OCI-LY7 (cell line): ENCODE results near the gene TP53I11.

Source experiments
- EZH2phosphoT487 ChIP-seq: fragments of 200-600 bp; sonication (generic); IDR thresholded peaks from 2 replicates; pipeline ENCODE4 v1.6.1; 2018; ENCODE audit warnings: low read depth, borderline replicate concordance, mild to moderate bottlenecking, mixed run types, antibody characterized with exemption, low read length, moderate library complexity, mixed read lengths
- TF ChIP-seq, protein P1 (sequence below): fragments of 200-600 bp; sonication (generic); conservative IDR thresholded peaks from 2 replicates; pipeline ENCODE4 v1.5.1; 2014; ENCODE audit warnings: mild to moderate bottlenecking, antibody characterized with exemption, low read length, moderate library complexity, mixed read lengths

- TF ChIP-seq, protein P1, sequence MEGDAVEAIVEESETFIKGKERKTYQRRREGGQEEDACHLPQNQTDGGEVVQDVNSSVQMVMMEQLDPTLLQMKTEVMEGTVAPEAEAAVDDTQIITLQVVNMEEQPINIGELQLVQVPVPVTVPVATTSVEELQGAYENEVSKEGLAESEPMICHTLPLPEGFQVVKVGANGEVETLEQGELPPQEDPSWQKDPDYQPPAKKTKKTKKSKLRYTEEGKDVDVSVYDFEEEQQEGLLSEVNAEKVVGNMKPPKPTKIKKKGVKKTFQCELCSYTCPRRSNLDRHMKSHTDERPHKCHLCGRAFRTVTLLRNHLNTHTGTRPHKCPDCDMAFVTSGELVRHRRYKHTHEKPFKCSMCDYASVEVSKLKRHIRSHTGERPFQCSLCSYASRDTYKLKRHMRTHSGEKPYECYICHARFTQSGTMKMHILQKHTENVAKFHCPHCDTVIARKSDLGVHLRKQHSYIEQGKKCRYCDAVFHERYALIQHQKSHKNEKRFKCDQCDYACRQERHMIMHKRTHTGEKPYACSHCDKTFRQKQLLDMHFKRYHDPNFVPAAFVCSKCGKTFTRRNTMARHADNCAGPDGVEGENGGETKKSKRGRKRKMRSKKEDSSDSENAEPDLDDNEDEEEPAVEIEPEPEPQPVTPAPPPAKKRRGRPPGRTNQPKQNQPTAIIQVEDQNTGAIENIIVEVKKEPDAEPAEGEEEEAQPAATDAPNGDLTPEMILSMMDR, result no peak
- TF ChIP-seq EZH2phosphoT487, result no peak
Measured at GRCh38 chr11:44945666-44946065, 5.0 kb downstream of the TP53I11 start.
